ENCODE results near the gene UGDH.
"Not testable (repeated sequence)": the region's sequence is repeated elsewhere in the genome, so short reads cannot be mapped to it uniquely, and the experiment has no call there.

UGDH gene

DNA sequence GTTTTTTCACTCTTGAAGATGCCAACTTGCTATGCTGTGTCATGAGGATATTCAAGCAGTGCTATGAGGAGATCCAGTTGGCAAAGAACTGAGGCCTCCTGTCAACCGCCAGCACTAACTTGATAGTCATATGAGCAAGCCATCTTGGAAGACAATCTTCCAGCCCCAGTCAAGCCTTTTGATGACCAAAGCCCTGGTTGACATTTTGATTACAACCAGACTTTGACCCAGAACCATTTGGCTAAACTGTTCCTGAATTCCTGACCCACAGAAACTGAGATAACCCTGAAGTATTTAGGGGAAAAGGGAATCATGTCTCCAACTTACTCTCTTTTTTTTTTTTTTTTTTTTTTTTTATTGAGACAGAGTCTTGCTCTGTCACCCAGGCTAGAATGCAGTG lies 32.9 kb downstream of the UGDH start:
- DNase-seq = no peak

DNA sequence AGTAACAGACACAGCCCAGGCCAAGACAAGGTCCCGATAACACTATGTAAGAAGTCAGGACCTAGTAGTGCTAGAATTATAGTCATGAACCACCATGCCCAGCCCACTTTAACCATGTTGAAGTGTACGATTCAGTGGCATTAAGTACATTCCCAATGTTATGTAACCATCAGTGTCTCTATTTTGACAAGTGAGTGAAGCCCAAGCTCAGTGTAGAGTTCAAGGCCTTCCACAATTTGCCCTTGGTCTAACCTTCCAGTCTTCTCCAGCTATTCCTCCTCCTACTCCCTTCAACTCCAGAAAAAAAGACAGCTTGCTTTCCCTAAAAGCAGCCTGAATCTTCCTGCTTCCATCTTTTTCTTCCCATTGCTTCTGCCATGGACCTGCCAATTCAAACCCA lies 36.9 kb downstream of the UGDH start:
- DNase-seq = no peak

DNA sequence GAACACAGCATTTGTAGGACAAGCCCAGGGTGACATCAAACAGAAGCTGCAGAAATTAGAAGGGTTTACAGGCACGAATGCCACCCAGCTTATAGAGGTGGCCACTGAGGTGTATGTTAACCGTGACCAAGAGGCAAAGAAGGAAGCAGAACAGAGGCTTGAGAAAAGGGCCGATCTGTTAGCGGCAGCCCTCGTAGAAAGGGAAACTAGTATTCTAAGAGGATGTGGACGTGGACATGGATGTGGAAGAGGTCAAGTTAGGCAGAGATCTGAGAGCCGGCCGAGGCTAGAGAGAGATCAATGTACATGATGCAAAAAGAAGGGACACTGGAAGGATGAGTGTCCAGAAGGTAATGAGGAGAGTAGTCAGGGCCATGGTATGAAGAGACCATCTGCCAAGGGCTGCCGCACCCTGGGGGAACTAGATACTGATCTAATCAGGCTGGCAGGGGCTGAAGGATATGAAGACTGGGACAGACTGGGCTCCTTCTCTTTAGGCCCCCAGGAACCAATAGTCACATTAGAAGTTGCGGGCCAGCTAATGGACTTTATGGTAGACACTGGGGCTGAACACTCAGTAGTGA lies 40.9 kb downstream of the UGDH start:
- no peak for DNase-seq

DNA sequence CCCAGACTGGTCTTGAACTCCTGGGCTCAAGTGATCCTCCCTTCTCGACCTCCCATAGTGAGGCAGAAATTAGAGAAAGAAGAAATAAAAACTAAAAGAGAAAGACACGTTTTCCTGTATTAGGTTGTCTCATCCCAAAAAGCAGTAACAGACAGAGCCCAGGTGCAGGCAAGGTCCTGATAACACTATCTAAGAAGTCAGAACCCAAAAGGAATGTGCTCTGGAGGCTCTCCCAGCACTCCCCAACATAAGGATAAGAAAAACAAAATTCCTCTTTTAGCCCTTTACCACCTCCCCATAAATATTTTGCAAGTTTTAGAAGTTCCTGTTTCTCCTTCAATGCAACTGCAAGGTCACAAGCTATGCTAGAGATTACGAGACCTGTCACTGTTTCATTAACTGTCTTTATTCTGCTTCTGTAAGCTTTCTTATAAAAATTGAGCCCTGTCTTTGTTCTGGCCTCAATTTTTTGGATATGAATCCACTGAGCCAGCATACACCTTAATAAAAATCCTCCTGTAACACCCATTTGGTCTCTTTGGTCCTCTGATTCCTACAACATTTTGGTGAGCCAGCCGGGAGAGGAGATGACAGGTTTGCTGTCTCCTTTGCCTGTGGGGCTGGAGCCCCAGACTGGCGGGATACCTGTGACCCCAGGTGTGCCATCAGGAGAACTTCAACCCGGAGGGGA lies 42.5 kb downstream of the UGDH start:
- no peak for DNase-seq

DNA sequence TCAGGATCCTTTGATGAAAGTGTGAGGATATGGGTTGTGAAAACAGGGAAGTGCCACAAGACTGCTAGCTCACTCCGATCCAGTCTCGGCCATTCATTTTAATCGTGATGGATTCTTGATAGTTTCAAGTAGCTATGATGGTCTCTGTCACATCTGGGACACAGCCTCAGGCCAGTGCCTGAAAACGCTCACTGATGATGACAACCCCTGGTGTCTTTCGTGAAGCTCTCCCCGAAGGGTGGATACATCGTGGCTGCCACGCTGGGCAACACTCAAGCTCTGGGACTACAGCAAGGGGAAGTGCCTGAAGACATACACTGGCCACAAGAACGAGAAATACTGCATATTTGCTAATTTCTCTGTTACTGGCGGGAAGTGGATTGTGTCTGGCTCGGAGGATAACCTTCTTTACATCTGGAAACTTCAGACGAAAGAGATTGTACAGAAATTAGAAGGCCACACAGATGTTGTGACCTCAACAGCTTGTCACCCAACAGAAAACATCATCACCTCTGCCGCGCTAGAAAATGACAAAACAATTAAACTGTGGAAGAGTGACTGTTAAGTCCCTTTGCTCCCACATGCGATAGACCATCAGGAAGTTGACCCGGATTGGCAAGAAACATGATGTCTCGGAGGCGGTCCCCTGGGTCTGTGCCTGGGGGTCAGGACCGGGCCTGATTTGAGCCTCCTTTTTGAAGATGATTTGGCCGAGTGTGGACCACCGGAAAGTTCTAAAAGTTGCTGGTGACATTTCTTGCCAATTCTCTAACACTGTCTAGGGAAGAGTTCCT lies 46.1 kb downstream of the UGDH start:
- DNase-seq = no peak

DNA sequence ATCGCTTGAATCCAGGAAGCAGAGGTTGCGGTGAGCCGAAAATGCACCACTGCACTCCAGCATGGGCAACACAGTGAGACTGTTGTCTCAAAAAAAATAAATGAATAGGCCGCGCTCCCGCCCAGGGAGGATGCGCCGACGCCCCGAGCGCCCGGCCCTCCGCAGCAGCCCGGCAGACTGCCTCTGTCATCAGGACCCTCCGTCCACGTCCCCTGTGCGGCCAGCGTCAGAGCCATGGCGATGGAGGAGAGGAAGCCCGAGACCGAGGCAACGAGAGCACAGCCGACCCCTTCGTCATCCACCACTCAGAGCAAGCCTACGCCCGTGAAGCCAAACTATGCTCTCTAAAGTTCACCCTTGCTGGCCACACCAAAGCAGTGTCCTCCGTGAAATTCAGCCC lies 47.0 kb downstream of the UGDH start:
- DNase-seq = no peak

DNA sequence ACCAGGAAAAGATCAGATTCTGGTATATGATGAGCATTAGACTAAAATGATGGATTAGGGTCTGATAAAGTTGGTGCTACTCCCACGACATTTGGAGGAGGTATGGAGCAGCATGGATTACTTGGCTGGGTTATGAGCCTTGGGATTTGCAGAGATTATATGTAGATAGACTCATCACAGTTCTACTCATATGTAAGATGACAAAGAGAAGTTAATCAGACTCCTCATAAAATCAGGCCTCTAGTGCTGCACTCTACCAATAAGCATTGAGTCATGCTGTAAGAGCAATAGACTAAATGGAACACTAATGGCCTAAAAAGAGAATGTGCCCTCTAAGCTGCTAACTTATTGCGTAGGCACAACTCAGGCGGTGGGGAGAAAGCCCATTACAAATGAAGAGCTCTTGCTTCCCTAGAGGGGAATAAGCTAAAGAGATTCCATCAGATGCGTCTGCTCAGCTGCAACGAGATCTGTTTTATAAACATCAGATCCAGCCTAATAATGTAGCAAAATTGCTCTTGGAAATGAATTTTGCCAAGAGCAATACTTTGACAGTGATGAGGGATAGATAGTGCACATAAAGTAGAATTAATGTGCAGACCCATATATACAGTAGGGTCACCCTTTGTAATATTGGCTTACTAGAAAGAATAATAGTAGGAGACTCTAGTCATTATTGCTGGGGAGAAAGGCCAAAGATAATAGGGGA lies 50.9 kb downstream of the UGDH start:
- no peak for DNase-seq

DNA sequence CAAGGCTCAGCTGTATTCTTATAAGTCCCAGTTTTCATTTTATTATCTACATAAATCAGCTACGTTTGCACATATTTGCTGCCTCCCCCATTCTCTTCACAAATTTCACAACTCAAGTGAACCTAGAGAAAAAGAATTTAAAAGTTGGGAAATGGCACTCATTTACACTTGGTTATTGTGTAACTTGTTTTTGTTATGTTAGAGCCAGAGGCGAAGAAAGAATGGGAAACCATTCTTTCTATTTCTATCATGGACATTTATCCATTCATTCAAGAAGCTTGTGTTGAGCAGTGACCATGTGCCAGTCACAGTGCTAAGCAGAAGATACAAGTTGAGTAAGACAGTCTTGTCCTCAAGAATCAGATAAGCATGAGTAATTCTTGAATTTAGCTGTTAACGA lies 54.8 kb downstream of the UGDH start:
- DNase-seq = no peak

DNA sequence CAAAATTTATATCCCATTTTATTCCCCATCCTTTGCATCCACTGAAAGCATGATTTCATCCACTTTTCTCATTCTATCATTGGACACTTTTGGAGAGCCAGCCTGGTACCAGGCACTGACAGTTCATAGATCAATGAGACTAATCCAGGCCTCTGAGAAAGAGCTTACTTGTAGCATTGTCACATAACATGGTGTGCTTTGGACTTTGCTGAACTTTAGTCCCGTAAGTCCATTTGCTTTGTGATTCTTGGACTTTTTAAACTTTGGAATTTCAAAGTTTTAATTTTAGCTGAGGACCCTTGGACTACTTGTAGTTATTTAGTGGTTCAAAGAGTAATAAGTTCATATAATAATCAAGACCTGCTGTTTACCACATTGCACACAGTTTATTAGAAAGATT lies 56.8 kb downstream of the UGDH start:
- no peak for DNase-seq

DNA sequence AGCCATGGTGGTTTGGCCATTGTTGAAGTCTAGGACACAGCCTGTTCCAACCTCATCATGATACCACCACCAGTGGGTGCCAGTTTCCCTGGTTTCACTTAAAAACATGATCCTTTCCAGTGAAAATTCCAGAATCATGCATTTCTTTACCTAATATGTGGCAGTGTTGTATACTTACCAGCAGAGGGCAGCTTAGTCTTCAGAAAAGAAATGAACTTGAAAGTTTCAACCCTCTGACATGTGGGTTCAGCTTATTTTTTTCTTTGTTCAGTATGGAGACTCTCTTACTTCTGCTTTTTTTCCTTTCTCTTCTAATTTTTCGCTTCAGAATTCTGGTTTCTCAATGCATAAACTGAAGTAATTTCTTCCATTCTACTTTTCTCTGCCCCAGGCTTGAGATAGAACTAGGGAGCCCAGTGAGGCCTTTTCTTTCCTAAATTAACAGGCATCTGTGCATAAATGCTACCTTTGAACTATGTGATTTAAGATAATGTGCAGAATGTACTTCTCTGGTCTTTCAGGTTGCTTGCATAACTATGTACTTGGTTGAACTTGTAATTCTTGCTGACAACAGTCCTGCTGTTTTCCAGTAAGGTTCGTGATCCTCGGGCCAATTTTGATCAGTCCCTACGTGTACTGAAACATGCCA lies 57.7 kb downstream of the UGDH start:
- DNase-seq = peak in 2 of 5 experiments; percentile 26 to 65

DNA sequence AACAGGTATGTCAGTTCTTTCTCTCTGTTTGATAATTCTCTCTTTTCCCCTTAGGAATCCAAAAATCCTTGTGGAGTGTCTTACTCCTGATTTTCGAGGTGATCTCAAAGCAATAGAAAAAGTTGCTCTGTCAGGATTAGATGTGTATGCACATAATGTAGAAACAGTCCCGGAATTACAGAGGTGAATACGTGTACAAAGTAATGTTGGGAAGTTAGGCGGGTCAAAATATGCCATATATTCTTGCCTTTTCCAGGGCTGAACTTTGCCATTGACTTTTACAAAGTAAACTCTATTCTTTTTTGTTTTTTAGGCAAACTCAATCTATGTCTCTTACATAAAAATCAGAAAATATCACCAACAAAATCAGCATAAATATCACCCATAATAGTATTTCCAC lies 59.8 kb downstream of the UGDH start:
- DNase-seq = no peak

DNA sequence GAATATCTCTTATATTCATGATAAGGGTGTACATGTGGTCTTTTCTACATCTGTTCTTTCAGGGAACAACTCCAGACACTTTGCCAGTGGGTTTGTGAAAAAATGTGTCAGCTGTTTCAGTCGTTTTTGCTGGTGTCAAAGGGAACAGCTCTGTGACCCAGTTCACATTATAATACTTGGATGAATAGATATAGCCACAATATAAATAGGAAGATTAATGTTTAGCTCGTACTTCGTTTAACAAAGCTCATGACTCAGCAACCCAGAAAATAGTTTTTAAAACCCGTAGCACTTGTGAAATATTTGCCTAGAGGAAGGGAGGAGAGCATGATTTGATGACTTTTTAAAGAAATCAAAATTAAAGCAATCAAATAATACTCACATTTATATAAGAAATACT lies 60.5 kb downstream of the UGDH start:
- DNase-seq = no peak

DNA sequence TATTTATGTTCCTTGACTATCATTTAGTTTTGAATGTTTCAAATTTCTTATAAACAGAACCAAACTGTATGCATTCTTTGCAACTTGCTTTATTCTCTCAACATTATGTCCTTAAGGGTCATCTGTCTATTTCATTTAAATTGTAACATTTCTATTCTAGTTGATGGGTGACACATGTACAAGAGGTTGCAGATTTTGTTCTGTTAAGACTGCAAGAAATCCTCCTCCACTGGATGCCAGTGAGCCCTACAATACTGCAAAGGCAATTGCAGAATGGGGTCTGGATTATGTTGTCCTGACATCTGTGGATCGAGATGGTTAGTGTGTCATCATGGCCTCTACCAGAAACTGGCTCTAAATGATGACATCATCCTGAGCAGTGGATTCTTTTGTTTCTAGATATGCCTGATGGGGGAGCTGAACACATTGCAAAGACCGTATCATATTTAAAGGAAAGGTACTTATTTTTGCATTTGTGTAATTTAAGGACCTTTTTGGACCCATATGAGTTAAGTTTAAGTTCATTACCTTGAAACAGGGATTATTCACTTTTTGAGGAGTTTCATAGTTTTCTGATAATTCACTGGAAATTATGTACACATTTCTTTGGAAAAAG lies 62.2 kb downstream of the UGDH start:
- DNase-seq = peak in 1 of 5 experiments; percentile 56

DNA sequence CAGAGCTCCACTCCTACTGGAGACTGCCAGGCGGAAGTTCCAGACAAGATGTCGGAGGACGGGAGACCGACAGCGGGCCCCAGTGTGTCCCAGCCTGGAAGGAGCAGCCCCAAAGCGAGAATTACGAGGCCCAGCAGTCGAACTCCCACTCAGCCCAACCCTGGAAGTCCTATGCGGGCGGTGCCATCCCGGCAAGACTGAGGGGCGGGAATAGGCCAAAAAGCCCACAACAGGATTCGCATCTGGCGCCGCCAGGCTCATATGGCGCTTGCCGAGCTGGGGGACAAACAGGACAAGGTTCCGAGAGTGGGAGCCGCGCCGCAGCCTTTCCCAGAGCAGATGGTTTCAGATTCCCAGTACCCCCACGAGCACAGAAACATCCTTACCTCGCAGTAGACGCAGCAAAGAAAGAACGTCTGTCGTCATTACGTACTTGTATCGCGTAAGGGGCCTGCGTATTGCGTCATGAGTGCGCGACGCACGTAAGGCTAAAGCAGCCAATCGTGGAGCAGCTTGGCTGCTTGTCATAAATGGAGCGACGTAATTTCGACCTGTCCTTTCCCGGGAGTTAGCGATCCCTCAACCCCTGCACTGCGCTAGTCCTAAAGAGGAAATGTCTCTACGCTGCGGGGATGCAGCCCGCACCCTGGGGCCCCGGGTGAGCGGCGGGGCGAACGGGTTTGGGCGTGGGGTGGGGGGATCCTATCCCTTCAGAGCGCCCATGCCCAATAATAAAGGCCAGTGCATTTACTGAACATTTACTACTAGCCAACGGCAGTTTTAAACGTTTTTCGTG lies 68.5 kb downstream of the UGDH start, which contains the start of the genes LIAS and RPL9:
TSS of gene LIAS (plus strand) at position 552 of the 796 bp plus-strand sequence. CDS start at position 614, 62 bp downstream.
TSS of gene RPL9 (minus strand) at position 418 of the 796 bp plus-strand sequence. CDS start 483 bp downstream, outside the sequence.
- peak; percentile 70 to 98 (median 90) for DNase-seq

DNA sequence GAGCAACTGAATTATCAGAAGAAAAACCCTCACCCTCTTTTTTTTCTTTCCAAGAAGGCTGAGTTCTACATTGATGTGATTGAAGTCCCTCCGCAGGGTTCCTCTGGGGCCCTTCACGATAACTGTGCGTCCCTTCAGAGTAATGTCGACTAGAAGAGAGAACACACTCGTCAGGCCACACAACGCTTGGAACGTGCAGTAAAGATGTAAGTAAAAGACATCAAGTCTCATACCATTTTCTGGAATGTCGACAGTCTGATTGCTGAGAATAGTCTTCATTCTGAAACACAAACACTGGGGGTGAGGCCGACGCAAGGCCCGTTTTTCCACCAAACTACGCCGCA lies 69.1 kb downstream of the UGDH start:
- DNase-seq = not testable (repeated sequence)

DNA sequence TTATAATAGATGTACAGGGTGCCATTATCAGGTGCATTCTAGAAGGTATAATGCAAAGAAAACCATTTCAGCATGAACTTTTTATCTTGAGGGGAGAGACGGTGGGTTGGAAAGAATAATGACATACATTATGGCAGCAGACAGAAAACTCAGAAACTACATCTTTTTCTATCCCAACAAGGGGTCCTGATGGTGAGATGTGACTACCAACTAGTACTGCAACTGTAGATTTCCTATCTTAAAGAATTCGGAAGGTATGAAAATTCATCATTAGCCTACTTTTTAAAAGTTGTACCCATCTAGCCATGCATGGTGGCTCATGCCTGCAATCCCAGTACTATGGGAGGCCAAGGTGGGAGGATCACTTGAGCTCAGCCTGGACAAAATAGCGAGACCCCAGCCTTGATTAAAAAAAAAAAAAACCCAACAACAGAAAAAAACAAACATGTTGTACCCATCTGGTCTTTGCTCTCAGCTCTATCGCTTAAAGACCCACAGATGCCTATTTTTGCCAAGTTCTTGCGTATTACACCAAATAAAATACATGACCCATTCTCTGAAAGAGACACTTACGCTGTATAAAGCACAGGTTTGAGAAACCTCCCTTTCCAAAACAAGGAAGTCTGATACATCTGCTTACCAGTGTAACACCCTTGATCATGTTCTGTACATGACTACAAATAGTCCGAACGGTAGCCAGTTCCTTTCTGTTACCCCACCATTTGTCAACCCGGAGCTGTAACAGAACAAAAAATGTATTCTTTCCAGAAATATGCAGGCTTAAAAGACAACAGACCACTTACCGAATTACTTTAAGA lies 70.1 kb downstream of the UGDH start:
- DNase-seq = no peak

DNA sequence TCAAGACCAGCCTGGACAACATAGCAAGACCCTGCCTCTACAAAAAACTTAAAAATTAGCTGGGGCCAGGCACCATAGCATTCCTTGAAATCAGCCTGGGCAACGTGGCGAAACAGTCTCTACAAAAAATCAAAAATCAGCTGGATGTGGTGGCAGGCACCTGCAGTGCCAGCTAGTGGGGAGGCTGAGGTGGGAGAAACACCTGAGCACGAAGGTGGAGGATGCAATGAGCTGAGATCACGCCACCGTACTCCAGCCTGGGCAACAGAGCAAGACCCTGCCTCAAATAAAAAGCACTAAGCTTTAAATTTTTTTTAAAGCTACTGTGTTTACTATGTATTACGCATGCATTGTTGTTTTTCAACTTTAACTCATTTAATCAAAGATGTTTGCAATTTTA lies 71.8 kb downstream of the UGDH start:
- DNase-seq = no peak

DNA sequence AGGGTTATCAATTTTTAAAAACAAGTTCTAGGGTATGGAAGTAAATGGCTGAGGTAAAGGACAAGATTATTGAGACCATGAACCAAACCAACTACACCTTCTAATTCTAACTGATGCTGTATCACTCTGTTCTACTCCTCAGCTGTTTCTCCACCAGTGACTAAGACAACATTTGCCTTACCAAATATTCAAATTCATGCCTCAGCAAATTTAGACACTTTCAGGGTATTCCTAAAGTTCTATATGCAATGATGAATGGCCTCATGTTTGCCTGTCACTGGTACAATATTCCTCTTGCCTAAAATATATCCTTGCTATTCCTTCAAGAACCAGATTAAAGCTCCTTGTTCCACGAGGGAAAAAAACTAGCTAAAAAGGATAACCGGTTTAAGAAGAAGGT lies 73.5 kb downstream of the UGDH start:
- no peak for DNase-seq

DNA sequence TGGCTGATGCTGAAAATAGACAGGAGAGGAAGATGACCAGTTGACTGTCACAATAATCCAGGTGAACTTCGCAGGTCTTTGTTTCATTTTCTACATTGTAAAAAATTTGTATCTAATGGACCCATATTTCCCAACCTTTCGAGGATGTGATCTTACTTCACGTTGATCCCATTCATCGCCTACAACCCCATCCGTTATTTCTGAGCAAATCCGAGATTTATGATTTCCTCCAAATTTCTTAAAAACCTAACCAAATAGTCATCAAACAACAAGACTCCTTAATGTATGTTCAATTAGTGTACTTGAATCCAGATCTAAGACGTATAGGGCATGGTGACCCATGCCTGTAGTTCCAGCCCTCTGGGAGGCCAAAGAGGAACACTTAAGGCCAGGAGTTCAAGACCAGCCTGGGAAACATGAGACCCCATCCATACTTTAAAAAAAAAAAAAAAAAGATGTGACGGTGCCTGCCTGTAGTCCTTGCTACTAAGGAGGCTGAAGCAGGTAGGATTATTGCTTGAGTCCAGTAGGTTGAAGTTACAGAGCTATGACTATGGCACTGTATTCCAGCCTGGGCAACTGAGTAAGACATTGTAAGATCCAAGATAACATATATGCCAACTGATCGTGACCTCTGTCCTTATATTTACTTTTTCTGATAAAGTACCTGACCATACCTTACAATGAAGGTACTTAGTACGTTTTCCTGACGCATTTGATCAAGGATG lies 74.2 kb downstream of the UGDH start:
- DNase-seq = no peak
